Bronchial epithelial cell (primary cell): ENCODE data around the gene KLF13. TPM values are rescaled to one million over a fixed set of nuclear protein-coding genes. Genes with fewer than 3 reads are reported as not detected.
"Not testable (repeated sequence)": the region's sequence is repeated elsewhere in the genome, so short reads cannot be mapped to it uniquely, and the experiment has no call there.

ENCODE experiments used
- DNase-seq: peaks from one replicate; pipeline ENCODE4 v3.0.0-alpha.2; 2010; ENCODE audit warnings: low read depth
- FAIRE-seq: peaks from 2 replicates; lab custom pipeline; 2011; peaks lifted over from hg19 to GRCh38; lab: Jason Lieb, UNC
- H3K27me3 ChIP-seq: 2 replicates; pipeline ENCODE4 v1.5.1; 2011; ENCODE audit warnings: low read length; ENCODE audit not compliant: control insufficient read depth, insufficient read depth
- H3K36me3 ChIP-seq: 2 replicates; pipeline ENCODE4 v1.5.1; 2011; ENCODE audit warnings: low read length; ENCODE audit not compliant: control insufficient read depth, insufficient read depth
- H3K4me3 ChIP-seq: 2 replicates; pipeline ENCODE4 v1.5.1; 2011; ENCODE audit warnings: mild to moderate bottlenecking, low read depth, low read length, control low read depth
- CTCF ChIP-seq: IDR thresholded peaks from 2 replicates; pipeline ENCODE4 v1.5.1; 2011; ENCODE audit warnings: mild to moderate bottlenecking, moderate library complexity, low read length, control low read depth, inconsistent platforms; ENCODE audit not compliant: insufficient read depth, severe bottlenecking
- total RNA-seq: library from RNA; depleted of rRNA; stranded (reverse); fragments of >200 nt; gene quantifications from 2 replicates; pipeline ENCODE4 v1.2.1, GENCODE V29; 2014

Gene KLF13
- total RNA-seq, 1 donor from 2014 or later: 58.7 TPM

DNA sequence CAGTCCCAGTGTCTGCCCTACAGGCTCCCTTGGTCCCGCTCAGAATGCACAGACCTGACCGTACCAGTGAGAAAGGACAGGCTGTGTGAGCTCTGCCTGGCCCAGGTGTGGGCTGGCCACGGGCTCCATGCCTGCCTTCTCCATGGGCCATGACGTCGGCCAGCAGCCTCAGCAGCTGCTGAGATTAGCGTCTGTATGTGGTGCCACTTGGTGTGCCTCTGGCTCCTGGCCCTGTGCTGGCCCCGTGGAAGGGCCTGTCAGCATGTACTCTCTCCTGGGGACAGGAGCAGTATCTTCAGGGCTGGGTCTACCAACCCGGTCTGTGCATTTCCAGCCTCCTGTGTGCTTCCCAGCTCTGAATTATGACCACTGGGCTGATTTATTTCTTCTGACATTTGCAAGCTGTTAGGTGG, 25.7 kb downstream of the KLF13 start:
- DNase-seq (no peak), FAIRE-seq (no peak)
- H3K36me3 ChIP-seq: peaks cover 12% of the 10 kb centered on the region
- no peaks in the 10 kb centered on the region for H3K27me3 ChIP-seq
- TF ChIP-seq CTCF: no peak
- H3K4me3 ChIP-seq: no peak overlapping the region

DNA sequence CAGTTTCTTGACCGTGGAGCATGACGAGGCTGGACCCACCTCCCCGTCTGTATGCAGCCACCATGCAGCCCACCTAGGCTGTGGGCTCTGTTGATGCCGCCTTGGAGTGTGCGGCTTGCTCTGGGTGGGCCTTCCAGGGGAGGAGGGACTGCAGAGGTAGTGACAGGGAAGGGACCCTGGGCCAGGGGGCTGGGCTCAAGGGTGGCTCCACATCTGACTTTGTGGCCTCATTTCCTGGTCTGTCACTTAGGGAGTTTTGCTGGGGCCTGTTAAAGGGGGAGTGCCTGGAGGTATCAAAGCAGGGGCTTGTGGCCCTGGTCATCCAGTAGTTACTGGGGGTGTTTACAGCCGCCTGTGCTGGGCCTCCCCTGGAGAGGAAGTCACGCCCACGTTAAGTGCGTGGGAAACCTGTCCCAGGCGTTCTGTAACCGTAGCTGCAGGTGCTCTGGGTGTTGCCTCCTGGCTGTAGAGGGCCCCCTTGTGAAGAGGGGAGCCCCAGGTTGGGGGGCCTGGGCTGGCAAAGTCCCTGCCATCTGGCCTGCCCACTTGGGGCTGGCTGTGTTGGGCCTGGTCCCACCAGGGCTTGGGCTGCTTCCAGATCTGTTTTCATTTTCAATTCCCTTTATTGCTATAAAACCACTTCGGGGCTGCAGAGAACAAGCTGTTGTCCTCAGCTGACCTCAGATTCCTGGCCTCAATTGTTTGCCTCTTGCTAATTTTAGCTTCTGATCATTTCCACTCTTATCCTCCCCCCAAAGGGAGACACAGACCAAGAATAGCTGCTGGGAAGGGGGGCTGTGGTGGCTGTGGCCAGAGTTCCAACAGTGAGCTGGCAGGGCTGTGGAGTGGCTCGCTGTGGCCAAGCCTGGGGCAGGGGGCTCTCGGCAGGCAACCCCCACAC, 26.5 kb downstream of the KLF13 start:
- H3K4me3 ChIP-seq: no peak overlapping the region
- peaks cover 8% of the 10 kb centered on the region for H3K36me3 ChIP-seq
- no peak for TF ChIP-seq CTCF
- no peak for FAIRE-seq
- no peak for DNase-seq
- no peaks in the 10 kb centered on the region for H3K27me3 ChIP-seq

GRCh38 chr15:31353931-31354330, 27.3 kb downstream of the KLF13 start:
- DNase-seq: no peak
- H3K36me3 ChIP-seq: peaks cover 8% of the 10 kb centered on the region
- FAIRE-seq: no peak
- TF ChIP-seq CTCF: no peak
- no peak overlapping the region for H3K4me3 ChIP-seq
- no peaks in the 10 kb centered on the region for H3K27me3 ChIP-seq

DNA sequence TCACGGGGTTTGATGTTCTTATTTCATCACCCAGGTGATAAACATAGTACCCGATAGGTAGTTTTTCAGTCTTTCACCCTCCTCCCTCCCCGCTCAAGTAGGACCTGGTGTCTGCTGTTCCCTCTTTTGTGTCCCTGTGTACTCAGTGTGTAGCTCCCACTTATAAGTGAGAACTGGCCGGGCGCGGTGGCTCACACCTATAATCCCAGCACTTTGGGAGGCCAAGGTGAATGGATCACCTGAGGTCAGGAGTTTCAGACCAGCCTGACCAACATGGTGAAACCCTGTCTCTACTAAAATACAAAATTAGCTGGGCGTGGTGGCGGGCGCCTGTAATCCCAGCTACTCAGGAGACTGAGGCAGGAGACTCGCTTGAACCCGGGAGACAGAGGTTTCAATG, 29.5 kb downstream of the KLF13 start:
- not testable (repeated sequence) for H3K36me3 ChIP-seq, DNase-seq, FAIRE-seq, H3K27me3 ChIP-seq, H3K4me3 ChIP-seq

DNA sequence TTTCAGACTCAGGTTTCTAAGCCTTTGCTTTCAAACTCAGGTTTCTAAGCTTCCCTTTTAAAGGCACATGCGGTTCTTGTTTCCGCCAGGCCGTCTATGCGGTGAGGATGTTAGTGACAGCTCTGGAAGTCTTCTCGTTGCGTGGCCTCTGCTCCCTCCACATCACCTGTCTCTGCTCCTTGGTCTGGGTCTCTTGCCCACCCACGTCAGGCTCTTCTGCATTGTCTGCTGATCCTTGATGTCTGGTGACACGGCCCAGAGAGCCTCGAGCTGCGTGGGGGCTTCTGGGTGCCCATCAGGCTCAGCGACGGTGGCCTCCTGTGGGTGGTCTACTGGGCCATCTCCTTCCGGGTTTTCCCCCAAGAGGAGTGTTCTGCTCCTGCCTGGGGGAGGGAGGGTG, 30.5 kb downstream of the KLF13 start:
- H3K27me3 ChIP-seq: no peaks in the 10 kb centered on the region
- peaks cover 8% of the 10 kb centered on the region for H3K36me3 ChIP-seq
- H3K4me3 ChIP-seq: no peak overlapping the region
- TF ChIP-seq CTCF: no peak
- FAIRE-seq (no peak), DNase-seq (no peak)

DNA sequence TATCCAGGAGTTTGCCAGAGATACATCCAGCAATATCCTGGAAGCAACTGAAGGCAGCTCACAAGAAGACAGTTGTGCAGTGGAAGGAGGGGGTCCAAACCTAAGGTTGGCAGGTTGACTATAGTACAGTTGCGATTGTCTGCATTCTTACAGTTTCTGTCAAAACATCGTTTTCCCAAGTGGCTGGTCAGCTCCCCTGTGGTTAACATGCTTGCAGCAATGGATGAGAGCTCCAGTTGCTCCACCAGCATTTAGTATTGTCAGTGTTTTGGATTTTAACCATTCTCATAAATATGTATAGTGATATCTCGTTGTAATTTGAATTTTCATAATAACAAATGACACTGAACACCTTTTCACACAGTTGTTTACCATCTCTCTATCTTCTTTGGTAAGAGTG, 31.5 kb downstream of the KLF13 start:
- no peak for FAIRE-seq

More for the DNA sequence above, 31.5 kb downstream of the KLF13 start:
- H3K4me3 ChIP-seq: no peak overlapping the region
- no peaks in the 10 kb centered on the region for H3K27me3 ChIP-seq
- no peak for DNase-seq
- peaks cover 8% of the 10 kb centered on the region for H3K36me3 ChIP-seq
- no peak for TF ChIP-seq CTCF
